HG02588 (cell line): Measurements from ENCODE around the gene SPATA2.
"Not testable (repeated sequence)": the region's sequence is repeated elsewhere in the genome, so short reads cannot be mapped to it uniquely, and the experiment has no call there.

Experiments
- ATAC-seq: cut with Tn5 transposase; IDR thresholded peaks from one replicate; pipeline ENCODE4 v1.9.1; 2021; ENCODE audit warnings: mild to moderate bottlenecking, moderate library complexity; ENCODE audit not compliant: unreplicated experiment

SPATA2 gene

DNA sequence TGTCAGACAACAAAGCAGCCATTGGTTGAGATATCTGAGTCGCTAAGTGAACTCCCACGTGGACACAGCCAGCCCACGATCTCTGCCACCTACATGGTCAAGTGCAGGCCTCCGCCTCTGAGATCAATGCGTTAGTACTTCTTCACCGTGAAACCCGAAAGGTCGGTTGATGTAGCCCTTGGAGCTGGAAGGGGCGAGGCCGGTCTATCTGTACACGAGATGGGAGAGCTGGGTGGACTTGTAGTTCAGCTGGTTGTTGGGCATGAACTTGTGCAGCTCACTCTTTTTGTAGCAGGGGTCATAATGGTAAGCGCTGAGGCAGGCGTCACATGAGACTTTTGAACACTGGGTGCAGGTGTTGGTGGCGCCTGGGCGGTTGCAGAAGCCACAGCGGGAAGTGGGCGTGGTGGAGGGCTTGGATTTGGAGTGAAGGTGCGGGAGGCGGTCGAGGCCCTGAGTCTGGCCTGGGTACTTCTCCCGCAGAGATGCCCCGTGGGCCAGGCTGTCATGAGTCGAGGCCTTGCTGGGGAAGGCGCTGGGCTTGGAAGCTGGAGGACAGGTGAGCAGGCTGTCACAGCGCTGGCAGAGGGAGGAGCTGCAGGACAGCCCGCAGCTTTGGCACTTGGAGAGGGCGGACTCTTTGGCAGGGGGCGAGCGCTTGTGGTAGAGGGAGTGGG, 9.8 kb downstream of the SPATA2 start:
- no peak for ATAC-seq

GRCh38 chr20:49904440-49905214, 10.7 kb downstream of the SPATA2 start:
- no peak for ATAC-seq

GRCh38 chr20:49901588-49901987, 13.7 kb downstream of the SPATA2 start:
- ATAC-seq: no peak

DNA sequence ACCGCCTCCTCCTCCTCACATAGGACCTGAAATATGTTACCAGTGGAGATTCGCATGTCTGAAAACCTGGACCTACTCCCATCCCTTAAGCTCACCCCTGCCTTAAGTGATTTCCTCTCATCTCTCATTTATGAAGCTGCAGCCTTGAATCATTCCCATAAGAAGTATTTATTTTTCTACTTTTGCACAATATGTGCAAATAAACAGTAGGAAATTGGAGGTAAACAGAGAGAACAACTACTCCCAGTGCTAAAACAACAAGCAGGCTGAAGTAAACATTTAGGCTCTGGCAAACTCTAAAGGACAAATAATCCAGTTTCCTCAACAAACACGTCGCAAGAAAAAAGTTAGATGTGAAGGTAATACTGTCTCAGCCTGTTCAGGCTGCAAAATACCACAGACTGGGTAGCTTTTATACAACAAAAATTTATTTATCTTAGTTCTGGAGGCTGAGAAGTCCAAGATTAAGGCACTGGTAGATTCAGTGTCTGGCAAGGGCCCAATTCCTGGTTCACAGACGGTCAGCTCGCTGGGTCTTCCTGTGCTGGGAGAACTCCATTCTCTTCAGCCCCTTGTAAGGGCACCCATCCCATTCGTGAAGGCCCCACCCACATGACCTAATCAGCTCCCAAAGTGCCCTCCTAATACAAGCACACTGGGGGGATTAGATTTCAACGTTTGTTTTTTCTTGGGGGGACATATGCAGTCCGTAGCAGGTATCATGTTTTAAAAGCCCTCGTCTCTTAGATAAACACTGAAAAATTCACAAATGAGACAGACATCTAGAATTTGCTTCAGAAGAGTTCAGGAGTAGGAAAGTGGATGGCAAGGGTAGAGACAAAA, 15.6 kb downstream of the SPATA2 start:
- no peak for ATAC-seq

DNA sequence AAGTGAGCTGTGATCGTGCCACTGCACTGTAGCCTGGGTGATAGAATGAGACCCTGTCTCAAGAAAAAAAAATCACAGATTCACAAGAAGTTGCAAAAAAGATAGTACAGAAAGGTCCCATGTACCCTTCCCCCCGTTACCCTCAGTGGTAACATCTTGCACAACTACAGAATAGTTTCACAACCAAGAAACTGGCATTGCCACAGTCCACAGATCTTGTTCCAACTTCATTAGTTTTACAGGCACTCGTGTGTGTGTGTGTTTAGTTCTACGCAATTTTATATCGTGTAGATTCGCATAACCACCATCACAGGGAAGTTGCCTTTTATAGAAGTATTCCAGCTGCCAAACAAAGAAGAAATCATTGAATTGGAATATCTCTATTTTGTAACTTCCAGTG, 19.1 kb downstream of the SPATA2 start:
- no peak for ATAC-seq

GRCh38 chr20:49895474-49896093, 19.7 kb downstream of the SPATA2 start:
- not testable (repeated sequence) for ATAC-seq

GRCh38 chr20:49894073-49894470, 21.3 kb downstream of the SPATA2 start:
- no peak for ATAC-seq

DNA sequence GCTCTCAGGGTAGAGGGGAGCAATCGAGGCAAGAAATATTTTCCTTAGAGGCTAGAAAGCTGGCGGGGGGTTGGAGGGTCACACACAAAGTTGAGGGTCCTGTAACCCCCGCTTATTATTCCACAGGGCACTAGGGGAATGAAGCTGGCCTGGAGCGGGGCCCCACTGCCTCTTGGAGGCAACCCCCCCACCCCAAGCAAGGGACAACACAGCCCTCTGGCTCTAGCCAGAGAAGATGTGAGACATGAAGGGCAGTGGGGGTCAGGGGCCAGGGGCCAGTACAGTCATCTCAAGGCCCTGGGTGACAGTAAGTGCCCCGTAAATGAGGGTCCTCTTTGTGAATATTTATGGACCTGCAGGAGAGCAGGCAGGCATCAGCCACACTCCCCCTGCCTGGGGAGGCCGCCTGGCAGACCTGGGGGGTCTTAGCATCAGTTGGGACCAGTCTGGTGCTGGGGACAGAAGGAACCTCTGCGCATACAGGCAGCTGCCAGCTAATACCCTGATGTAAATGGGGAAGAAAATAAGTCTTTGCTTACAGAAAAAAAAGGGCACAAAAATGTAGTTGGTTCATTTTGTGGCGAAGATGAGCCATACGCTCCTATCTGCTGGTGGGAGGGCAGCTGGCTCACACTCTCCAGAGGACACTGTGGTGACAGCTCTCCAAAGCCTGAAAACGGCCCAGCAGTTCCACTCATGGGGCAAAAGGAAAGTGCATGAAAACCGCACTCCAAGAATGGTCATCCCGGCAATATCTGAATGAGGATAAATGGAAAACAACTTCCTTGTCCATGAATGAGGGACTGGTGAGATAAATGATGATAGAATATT, 21.9 kb downstream of the SPATA2 start:
- no peak for ATAC-seq

DNA sequence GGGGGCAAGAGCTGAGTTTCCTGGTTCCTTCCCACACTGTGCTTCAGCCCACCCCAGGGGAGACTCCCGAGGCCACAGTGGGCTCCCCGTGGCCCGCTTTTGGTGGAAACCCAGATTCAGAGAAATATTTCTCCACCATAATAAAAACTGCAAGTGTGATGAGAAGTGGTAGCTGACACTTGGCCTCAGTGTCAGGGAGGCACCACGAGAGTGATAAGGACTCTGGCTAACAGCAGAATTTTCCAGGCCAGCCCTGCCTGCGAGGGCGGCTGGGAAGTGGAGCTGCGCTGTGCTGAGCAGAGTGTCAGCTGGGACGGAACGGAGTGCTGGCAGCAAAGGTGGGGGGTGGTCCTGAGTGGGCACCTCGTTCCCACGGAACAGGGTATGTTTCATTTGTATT, 22.5 kb downstream of the SPATA2 start:
- ATAC-seq: no peak

DNA sequence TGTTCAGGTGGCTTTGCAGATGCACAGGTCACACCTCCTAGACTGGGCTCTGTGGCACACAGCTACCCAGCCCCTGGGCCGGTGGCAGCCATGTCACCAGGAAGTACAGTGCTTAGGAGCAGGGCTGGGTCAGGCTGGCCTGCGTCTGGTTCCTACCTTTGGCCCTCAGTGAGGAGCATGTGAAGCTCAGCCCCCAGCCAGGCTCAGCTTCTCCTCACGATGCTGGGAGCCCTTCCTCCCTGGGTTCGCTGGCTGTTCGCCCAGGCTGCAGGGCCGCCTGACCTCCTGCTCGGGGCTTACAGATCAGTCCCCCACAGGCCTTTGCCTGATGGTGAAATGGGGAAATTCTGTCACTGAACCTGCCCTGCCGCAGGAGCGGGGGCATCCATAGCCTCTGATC, 23.1 kb downstream of the SPATA2 start:
- no peak for ATAC-seq

GRCh38 chr20:49891476-49892110, 23.7 kb downstream of the SPATA2 start:
- ATAC-seq: no peak

- ATAC-seq: no peak
These were observed 24.6 kb downstream of the SPATA2 start for GRCh38 chr20:49890471-49891361.

DNA sequence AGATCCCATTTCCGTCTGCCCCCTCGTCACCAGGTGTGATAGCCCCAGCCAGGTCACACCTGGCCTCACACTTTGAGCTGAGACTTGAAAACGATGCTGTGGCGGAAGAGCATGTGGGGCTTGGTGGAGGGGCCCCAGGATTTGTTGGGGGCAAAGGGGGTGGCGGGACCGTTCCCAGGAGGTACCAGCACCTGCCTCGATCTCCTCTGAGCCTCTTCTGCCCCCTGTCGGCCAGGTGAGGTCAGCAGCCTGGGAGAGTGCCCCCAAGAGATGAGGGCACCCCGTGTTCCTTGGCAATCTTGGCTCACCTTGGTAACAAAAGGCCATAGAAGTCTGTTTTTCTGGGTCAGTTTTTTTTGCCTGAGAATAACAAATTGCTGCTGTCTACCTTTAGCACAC, 25.4 kb downstream of the SPATA2 start:
- no peak for ATAC-seq

DNA sequence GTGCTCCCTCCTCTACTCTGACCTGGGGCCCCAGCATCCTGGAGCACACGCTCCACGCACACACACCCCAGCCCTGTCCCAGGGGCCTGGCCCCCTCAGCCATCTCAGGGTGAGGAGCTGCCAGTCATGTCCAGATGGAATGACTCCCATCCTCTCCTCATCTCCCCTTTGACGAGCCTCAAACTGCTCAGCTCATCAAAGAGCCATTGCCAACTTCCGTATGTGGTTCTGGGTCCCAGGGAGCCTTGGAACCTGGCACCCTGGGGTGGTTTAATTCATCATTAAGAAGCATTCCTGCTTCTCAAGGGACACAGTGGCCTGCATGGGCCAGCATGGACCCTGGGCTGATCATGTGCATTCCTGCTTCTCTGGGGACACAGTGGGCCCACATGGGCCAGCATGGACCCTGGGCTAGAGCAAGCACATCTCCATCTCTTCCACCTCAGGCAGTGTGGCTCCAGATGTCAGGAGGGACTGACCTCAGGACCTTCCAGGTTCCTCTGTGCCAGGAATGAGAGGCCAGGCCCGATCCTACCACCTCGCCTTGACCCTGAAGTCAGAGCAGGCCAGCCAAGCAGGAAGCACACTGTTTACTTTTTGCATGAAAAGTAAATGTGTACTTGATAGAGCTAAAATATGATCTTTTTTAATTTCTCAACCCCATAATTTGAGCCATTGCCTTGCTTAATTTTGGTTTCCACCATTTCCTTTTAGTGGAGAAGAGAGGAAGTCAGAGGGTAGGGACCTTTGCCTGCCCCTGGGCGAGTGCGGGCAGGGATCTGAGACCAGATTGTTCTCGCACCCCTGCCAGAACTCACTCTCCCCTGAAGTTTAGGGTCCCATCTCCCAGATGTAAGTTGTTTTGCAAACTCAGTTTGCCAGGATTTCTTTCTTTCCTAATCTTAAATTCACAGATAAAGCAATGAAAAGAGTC, 26.1 kb downstream of the SPATA2 start:
- ATAC-seq: no peak

DNA sequence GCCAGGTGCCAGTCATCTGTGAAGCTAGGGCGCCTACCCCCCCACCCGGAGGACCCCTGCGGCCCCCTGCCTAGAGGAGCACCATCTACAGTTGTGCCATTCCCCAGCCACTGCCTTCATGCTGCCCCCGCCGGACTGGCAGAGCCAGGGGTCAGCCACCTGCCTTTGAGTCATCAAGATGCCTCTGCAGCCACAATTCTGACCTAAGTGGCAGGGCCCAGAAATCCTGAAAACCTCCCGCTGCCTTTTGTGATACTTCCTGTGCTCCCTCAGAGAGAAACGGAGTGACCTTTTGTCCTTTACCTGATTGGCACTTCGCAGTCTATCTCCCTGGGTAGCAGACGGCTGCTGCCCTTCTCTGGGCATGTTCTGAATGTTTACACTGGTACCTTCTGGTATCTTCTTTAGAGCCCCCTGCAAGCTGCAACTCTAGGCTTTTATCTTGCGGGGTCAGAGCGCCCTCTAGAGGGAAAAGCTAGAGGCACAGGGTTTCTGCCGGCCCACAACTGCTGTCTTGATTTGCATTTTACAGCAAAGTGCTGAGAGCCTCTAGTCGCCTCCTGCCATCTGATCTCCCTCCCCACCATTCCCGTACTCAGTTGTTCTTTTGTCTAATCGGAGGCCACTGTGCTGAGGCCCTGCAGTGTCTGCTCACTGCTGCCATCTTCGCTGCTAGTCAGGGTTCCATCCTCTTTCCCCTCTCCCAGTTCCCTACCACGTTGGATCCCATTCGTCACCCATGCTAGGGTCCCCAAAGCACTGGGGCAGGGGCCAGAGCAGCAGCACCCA, 26.9 kb downstream of the SPATA2 start:
- ATAC-seq: no peak

GRCh38 chr20:49887251-49888211, 27.8 kb downstream of the SPATA2 start:
- ATAC-seq: no peak
